WTC11 (cell line): ENCODE measurements around the gene TRIOBP. TPM values are rescaled to one million over a fixed set of nuclear protein-coding genes. Genes with fewer than 3 reads are reported as not detected.
A peak's percentile ranks its signal among the peaks of the same experiment; 100 is the strongest.

Source experiments
- ATAC-seq: fragments of 200-7000 bp; cut with Tn5 transposase; 2 replicates; pipeline ENCODE4 v1.10.0; 2021; ENCODE audit warnings: mild to moderate bottlenecking, moderate library complexity
- CTCF ChIA-PET: fragments of 300-600 bp; sonication (Branson Sonifier 250); formaldehyde crosslinking; loops from one replicate; lab custom pipeline; 2021; ENCODE audit warnings: antibody characterized with exemption; lab: Charles Lee
- POLR2A ChIA-PET: fragments of 350-600 bp; sonication (Branson Sonifier 250); formaldehyde crosslinking; loops from one replicate; lab custom pipeline; 2021; ENCODE audit warnings: antibody characterized with exemption; lab: Charles Lee
- DNase-seq: peaks from one replicate; pipeline ENCODE4 v3.0.0; 2021; ENCODE audit warnings: low spot score
- H3K27ac Mint-ChIP-seq: 2 replicates; pipeline ENCODE4 v1.8.0; 2021; ENCODE audit warnings: mixed read lengths
- H3K27me3 Mint-ChIP-seq: 2 replicates; pipeline ENCODE4 v1.8.0; 2021; ENCODE audit warnings: low read depth, mild to moderate bottlenecking, moderate library complexity, mixed read lengths
- H3K36me3 Mint-ChIP-seq: 2 replicates; pipeline ENCODE4 v1.8.0; 2021; ENCODE audit warnings: mixed read lengths
- H3K4me1 Mint-ChIP-seq: 2 replicates; pipeline ENCODE4 v1.8.0; 2022; ENCODE audit warnings: mixed read lengths
- H3K4me3 Mint-ChIP-seq: 2 replicates; pipeline ENCODE4 v1.8.0; 2021; ENCODE audit warnings: mild to moderate bottlenecking, moderate library complexity, mixed read lengths
- H3K9me3 Mint-ChIP-seq: 2 replicates; pipeline ENCODE4 v1.8.0; 2021; ENCODE audit warnings: mixed read lengths
- ATF2 ChIP-seq: sonication (generic); formaldehyde crosslinking; IDR thresholded peaks from 2 replicates; pipeline ENCODE4 v1.8.1; 2022; ENCODE audit warnings: low read depth, missing genetic modification reagents, borderline replicate concordance
- CDX4 ChIP-seq: fragments of 250-450 bp; sonication (Bioruptor Pico); IDR thresholded peaks from 2 replicates; pipeline ENCODE4 v1.9.0; 2021; ENCODE audit warnings: moderate library complexity, mild to moderate bottlenecking, inconsistent platforms, borderline replicate concordance
- CREB1 ChIP-seq: sonication (generic); formaldehyde crosslinking; IDR thresholded peaks from 2 replicates; pipeline ENCODE4 v1.8.0; 2023; ENCODE audit warnings: mild to moderate bottlenecking, missing genetic modification reagents
- ESRRA ChIP-seq: sonication (generic); formaldehyde crosslinking; IDR thresholded peaks from 2 replicates; pipeline ENCODE4 v1.8.1; 2022; ENCODE audit warnings: mild to moderate bottlenecking, missing genetic modification reagents, borderline replicate concordance
- GABPB1 ChIP-seq: sonication (generic); formaldehyde crosslinking; IDR thresholded peaks from 2 replicates; pipeline ENCODE4 v1.8.1; 2023; ENCODE audit warnings: mild to moderate bottlenecking, missing genetic modification reagents
- GTF2I ChIP-seq: fragments of 250-450 bp; sonication (Bioruptor Pico); conservative IDR thresholded peaks from 2 replicates; pipeline ENCODE4 v1.4.0; 2021; ENCODE audit warnings: mild to moderate bottlenecking
- HMGA2 ChIP-seq: fragments of 250-450 bp; sonication (Bioruptor Pico); IDR thresholded peaks from 2 replicates; pipeline ENCODE4 v1.4.0; 2021; ENCODE audit warnings: mild to moderate bottlenecking, moderate library complexity
- JUN ChIP-seq: sonication (generic); formaldehyde crosslinking; IDR thresholded peaks from 2 replicates; pipeline ENCODE4 v1.8.0; 2023; ENCODE audit warnings: mild to moderate bottlenecking, missing genetic modification reagents
- KAT7 ChIP-seq: sonication (generic); formaldehyde crosslinking; IDR thresholded peaks from 2 replicates; pipeline ENCODE4 v1.8.1; 2023; ENCODE audit warnings: missing genetic modification reagents, mild to moderate bottlenecking, borderline replicate concordance
- MLX ChIP-seq: sonication (generic); formaldehyde crosslinking; IDR thresholded peaks from 2 replicates; pipeline ENCODE4 v1.8.1; 2023; ENCODE audit warnings: mild to moderate bottlenecking, missing genetic modification reagents, moderate library complexity
- MXD4 ChIP-seq: fragments of 250-450 bp; sonication (Bioruptor Pico); IDR thresholded peaks from 2 replicates; pipeline ENCODE4 v1.8.0; 2021; ENCODE audit warnings: mild to moderate bottlenecking, moderate library complexity, borderline replicate concordance
- NR1H2 ChIP-seq: sonication (generic); formaldehyde crosslinking; IDR thresholded peaks from 2 replicates; pipeline ENCODE4 v1.9.0; 2021; ENCODE audit warnings: mild to moderate bottlenecking, moderate library complexity, missing genetic modification reagents
- NR2C2 ChIP-seq: sonication (generic); formaldehyde crosslinking; IDR thresholded peaks from 2 replicates; pipeline ENCODE4 v1.8.0; 2022; ENCODE audit warnings: mild to moderate bottlenecking, missing genetic modification reagents
- OVOL2 ChIP-seq: fragments of 250-450 bp; sonication (Bioruptor Pico); IDR thresholded peaks from 2 replicates; pipeline ENCODE4 v1.9.0; 2021; ENCODE audit warnings: mild to moderate bottlenecking, borderline replicate concordance
- PRDM15 ChIP-seq: sonication (generic); formaldehyde crosslinking; IDR thresholded peaks from 2 replicates; pipeline ENCODE4 v1.8.0; 2022; ENCODE audit warnings: missing genetic modification reagents
- RELA ChIP-seq: sonication (generic); formaldehyde crosslinking; IDR thresholded peaks from 2 replicates; pipeline ENCODE4 v1.8.1; 2022; ENCODE audit warnings: missing genetic modification reagents, mild to moderate bottlenecking, borderline replicate concordance
- SMAD4 ChIP-seq: sonication (generic); formaldehyde crosslinking; IDR thresholded peaks from 2 replicates; pipeline ENCODE4 v1.8.0; 2022; ENCODE audit warnings: mild to moderate bottlenecking, missing genetic modification reagents
- SP1 ChIP-seq: sonication (generic); formaldehyde crosslinking; conservative IDR thresholded peaks from 2 replicates; pipeline ENCODE4 v1.8.1; 2022; ENCODE audit warnings: missing genetic modification reagents
- USF1 ChIP-seq: sonication (generic); formaldehyde crosslinking; IDR thresholded peaks from 2 replicates; pipeline ENCODE4 v1.8.0; 2022; ENCODE audit warnings: mild to moderate bottlenecking, missing genetic modification reagents
- ZBTB21 ChIP-seq: sonication (generic); formaldehyde crosslinking; IDR thresholded peaks from 2 replicates; pipeline ENCODE4 v1.8.1; 2023; ENCODE audit warnings: mild to moderate bottlenecking, missing genetic modification reagents, borderline replicate concordance
- ZNF219 ChIP-seq: sonication (generic); formaldehyde crosslinking; IDR thresholded peaks from 2 replicates; pipeline ENCODE4 v1.8.0; 2023; ENCODE audit warnings: missing genetic modification reagents, mild to moderate bottlenecking, borderline replicate concordance
- ZNF396 ChIP-seq: fragments of 250-450 bp; sonication (Bioruptor Pico); IDR thresholded peaks from 2 replicates; pipeline ENCODE4 v1.8.0; 2021; ENCODE audit warnings: mild to moderate bottlenecking, moderate library complexity, borderline replicate concordance
- total RNA-seq: library from RNA; stranded (reverse); gene quantifications from 3 replicates; pipeline ENCODE4 v1.2.3, GENCODE V29; 2021
- TF ChIP-seq, protein P1 (sequence below): sonication (generic); formaldehyde crosslinking; IDR thresholded peaks from 2 replicates; pipeline ENCODE4 v1.8.1; 2023; ENCODE audit warnings: mild to moderate bottlenecking, missing genetic modification reagents, borderline replicate concordance

Gene TRIOBP
- total RNA-seq, 1 experiment from 2014 or later, result 54.0 TPM

DNA sequence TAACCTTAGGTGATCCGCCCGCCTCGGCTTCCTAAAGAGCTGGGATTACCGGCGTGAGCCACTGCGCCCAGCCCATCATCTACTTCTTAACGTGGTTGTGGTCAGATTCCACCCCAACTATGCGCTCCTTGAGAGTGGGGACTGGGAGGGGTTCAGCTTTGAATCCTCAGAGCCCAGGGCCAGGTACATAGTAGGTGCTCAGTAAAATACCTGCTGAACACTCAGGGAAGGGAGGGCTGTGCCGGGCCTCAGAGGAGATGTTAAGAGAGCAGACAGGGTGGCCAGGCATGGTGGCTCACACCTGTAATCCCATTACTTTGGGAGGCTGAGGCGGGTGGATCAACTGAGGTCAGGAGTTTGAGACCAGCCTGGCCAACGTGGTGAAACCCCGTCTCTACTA is 22.6 kb upstream of the TRIOBP start (continued):
- TF ChIP-seq MLX (CRISPR knock-in tag), result no peak
- TF ChIP-seq ZBTB21 (CRISPR knock-in tag), result no peak
- no peak for TF ChIP-seq ZNF219 (CRISPR knock-in tag)
- no peak for TF ChIP-seq OVOL2
- TF ChIP-seq, protein P1, sequence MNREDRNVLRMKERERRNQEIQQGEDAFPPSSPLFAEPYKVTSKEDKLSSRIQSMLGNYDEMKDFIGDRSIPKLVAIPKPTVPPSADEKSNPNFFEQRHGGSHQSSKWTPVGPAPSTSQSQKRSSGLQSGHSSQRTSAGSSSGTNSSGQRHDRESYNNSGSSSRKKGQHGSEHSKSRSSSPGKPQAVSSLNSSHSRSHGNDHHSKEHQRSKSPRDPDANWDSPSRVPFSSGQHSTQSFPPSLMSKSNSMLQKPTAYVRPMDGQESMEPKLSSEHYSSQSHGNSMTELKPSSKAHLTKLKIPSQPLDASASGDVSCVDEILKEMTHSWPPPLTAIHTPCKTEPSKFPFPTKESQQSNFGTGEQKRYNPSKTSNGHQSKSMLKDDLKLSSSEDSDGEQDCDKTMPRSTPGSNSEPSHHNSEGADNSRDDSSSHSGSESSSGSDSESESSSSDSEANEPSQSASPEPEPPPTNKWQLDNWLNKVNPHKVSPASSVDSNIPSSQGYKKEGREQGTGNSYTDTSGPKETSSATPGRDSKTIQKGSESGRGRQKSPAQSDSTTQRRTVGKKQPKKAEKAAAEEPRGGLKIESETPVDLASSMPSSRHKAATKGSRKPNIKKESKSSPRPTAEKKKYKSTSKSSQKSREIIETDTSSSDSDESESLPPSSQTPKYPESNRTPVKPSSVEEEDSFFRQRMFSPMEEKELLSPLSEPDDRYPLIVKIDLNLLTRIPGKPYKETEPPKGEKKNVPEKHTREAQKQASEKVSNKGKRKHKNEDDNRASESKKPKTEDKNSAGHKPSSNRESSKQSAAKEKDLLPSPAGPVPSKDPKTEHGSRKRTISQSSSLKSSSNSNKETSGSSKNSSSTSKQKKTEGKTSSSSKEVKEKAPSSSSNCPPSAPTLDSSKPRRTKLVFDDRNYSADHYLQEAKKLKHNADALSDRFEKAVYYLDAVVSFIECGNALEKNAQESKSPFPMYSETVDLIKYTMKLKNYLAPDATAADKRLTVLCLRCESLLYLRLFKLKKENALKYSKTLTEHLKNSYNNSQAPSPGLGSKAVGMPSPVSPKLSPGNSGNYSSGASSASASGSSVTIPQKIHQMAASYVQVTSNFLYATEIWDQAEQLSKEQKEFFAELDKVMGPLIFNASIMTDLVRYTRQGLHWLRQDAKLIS (CRISPR knock-in tag), result no peak
- no peak for TF ChIP-seq ATF2 (CRISPR knock-in tag)
- TF ChIP-seq NR2C2 (CRISPR knock-in tag), result no peak
- TF ChIP-seq SMAD4, result no peak
- no peak for TF ChIP-seq HMGA2 (CRISPR knock-in tag)
- no peak for TF ChIP-seq SP1 (CRISPR knock-in tag)

DNA sequence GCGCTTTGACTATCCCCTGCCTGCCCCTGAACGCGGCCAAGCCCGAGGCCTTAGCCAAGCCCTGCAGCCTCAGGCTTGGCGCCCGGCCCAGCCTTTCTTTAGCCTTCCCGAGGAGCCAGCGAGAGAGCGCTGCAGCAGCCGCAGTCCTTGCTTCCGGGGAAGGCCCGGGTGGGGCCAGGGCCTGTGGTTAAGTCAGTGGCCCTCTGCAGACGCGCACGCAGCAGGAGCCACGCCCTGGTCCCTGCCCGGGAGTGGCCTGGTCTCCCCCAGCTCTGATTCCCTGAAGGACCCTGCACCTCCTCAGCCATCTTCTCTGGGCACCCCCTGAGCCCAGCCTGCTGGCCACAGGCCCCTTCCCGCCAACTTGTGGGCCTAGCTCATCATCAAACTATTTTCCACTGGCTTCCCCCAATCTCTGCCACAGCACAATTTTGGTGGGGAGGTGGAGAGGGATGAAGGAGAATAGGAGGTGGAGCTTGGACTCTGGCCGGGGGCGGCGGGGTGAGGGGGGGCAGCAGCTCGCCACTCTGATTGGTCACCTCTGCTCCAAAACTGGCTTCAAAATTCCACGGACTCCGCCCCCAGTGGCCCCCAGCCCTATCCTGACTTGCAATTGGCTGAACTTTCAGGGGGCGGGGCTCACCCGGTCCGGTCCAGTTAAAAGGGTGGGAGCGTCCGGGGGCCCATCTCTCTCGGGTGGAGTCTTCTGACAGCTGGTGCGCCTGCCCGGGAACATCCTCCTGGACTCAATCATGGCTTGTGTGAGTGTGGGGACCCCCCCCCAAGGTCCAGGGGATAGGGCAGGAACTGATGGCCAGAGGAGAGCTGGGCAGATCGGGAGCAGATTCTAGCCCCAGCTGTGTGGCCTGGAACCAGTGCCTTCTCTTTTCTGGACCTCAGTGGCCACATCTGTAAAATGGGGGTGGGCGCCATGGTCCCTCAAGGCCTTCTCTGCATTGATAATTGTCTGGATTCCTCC is 21.6 kb upstream of the TRIOBP start, which contains the start of gene LGALS1:
Gene LGALS1 (plus strand): TSS at position 686 of the 979 bp plus-strand sequence. CDS start 67 bp downstream, at position 753.
- Mint-ChIP-seq H3K9me3 (no peaks in the 10 kb centered on the region), H3K36me3 (no peaks in the 10 kb centered on the region), H3K27me3 (peaks cover 17% of the 10 kb centered on the region), H3K27ac (no peak within 1 kb of the TSS; the same call in 1 of the 2 replicates), H3K4me1 (peaks cover 13% of the 10 kb centered on the region), H3K4me3 (peak within 1 kb of the TSS; percentile 72)
- ChIA-PET CTCF (interaction anchor here (0.6 to 6.8 kb wide), 9 partner anchors 8 to 142 kb away, joined by 3 to 51 read pairs (median 4); partner anchors contain the start of genes GGA1 and NOL12), POLR2A (interaction anchor here (0.7 to 1.5 kb wide), 5 partner anchors 7 to 134 kb away, joined by 3 to 5 read pairs (median 3); partner anchors contain the start of gene GGA1)
- ATAC-seq (peak; percentile 23), DNase-seq (peak; percentile 81)
- no peak for TF ChIP-seq PRDM15 (CRISPR knock-in tag)
- no peak for TF ChIP-seq KAT7 (CRISPR knock-in tag)
- TF ChIP-seq USF1 (CRISPR knock-in tag), result no peak
- peak; percentile 55; the same call in 1 of the 2 replicates for TF ChIP-seq GTF2I
- no peak for TF ChIP-seq CDX4 (CRISPR knock-in tag)
- no peak for TF ChIP-seq RELA (CRISPR knock-in tag)
- TF ChIP-seq GABPB1 (CRISPR knock-in tag), result no peak
- no peak for TF ChIP-seq ZNF396 (CRISPR knock-in tag)
- no peak for TF ChIP-seq NR1H2 (CRISPR knock-in tag)
- TF ChIP-seq ESRRA (CRISPR knock-in tag), result no peak
- 0 out of 2 replicates have a peak, but pooled peaks have one; percentile 36 for TF ChIP-seq SP1 (CRISPR knock-in tag)
- no peak for TF ChIP-seq JUN (CRISPR knock-in tag)
- no peak for TF ChIP-seq CREB1
- no peak for TF ChIP-seq MXD4 (CRISPR knock-in tag)
